Activated naive CD4-positive, alpha-beta T cell treated with anti-CD3 and anti-CD28 coated beads, Interleukin-2, amount 50 U/mL, for 24 hours (primary cell): ENCODE results near the gene AGAP1.

Experiments
- H3K27ac Mint-ChIP-seq: one replicate; pipeline ENCODE4 v1.8.0; 2021; ENCODE audit warnings: mild to moderate bottlenecking, mixed read lengths
- H3K27me3 Mint-ChIP-seq: one replicate; pipeline ENCODE4 v1.8.0; 2021; ENCODE audit warnings: mixed read lengths
- H3K36me3 Mint-ChIP-seq: one replicate; pipeline ENCODE4 v1.8.0; 2021; ENCODE audit warnings: mixed read lengths
- H3K4me1 Mint-ChIP-seq: one replicate; pipeline ENCODE4 v1.8.0; 2021; ENCODE audit warnings: mixed read lengths
- H3K4me3 Mint-ChIP-seq: one replicate; pipeline ENCODE4 v1.8.0; 2021; ENCODE audit warnings: mild to moderate bottlenecking, mixed read lengths
- H3K9me3 Mint-ChIP-seq: one replicate; pipeline ENCODE4 v1.8.0; 2021; ENCODE audit warnings: mixed read lengths

Gene AGAP1

GRCh38 chr2:235979753-235980435 lies 486.1 kb downstream of the AGAP1 start:
- no peaks in the 10 kb centered on the region for H3K4me1 Mint-ChIP-seq
- no peaks in the 10 kb centered on the region for H3K36me3 Mint-ChIP-seq
- no peak overlapping the region for H3K4me3 Mint-ChIP-seq
- peaks cover 4% of the 10 kb centered on the region for H3K27me3 Mint-ChIP-seq
- peaks cover 3% of the 10 kb centered on the region for H3K9me3 Mint-ChIP-seq
- H3K27ac Mint-ChIP-seq: no peak overlapping the region

DNA sequence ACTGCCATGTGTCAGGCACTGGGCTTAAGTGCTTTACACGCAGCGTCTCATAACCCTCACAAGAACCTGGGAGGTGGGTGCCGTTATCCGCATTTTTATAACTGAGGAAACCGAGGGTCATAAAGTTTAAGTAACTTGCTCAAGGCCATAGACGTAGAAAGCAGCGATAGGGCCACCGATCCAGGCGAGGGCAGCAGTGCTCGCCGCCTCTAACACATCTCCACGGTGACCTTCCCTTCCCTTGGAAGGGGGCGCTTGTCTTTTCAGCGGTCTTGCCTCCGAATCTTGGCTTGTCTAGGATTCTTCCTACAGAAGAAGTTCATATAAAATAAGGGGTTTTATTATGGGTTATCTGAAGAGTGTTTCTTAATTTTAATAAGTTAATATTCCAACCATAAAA lies 487.8 kb downstream of the AGAP1 start:
- Mint-ChIP-seq H3K4me3 (no peak overlapping the region), H3K4me1 (no peaks in the 10 kb centered on the region), H3K27me3 (peaks cover 4% of the 10 kb centered on the region), H3K27ac (no peak overlapping the region), H3K36me3 (no peaks in the 10 kb centered on the region), H3K9me3 (peaks cover 3% of the 10 kb centered on the region)

GRCh38 chr2:235983016-235983415 lies 489.2 kb downstream of the AGAP1 start:
- peaks cover 3% of the 10 kb centered on the region for H3K9me3 Mint-ChIP-seq
- H3K27me3 Mint-ChIP-seq: peaks cover 7% of the 10 kb centered on the region
- no peak overlapping the region for H3K27ac Mint-ChIP-seq
- H3K36me3 Mint-ChIP-seq: no peaks in the 10 kb centered on the region
- no peak overlapping the region for H3K4me3 Mint-ChIP-seq
- no peaks in the 10 kb centered on the region for H3K4me1 Mint-ChIP-seq

DNA sequence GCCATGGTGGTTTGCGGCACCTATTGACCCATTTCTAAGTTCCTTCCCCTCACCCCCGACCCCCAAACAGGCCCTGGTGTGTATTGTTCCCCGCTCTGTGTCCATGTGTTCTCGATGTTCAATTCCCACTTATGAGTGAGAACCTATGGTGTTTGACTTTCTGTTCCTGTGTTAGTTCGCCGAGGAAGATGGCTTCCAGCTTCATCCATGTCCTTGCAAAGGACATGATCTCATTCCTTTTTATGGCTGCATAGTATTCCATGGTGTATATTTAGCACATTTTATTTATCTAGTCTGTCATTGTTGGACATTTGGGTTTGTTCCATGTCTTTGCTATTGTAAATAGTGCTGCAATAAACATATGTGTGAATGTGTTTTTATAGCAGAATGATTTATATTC lies 490.7 kb downstream of the AGAP1 start:
- H3K27me3 Mint-ChIP-seq: peaks cover 11% of the 10 kb centered on the region
- peaks cover 3% of the 10 kb centered on the region for H3K9me3 Mint-ChIP-seq
- no peak overlapping the region for H3K27ac Mint-ChIP-seq
- H3K36me3 Mint-ChIP-seq: no peaks in the 10 kb centered on the region
- H3K4me1 Mint-ChIP-seq: no peaks in the 10 kb centered on the region
- H3K4me3 Mint-ChIP-seq: no peak overlapping the region

GRCh38 chr2:235986361-235986760 lies 492.5 kb downstream of the AGAP1 start:
- no peaks in the 10 kb centered on the region for H3K36me3 Mint-ChIP-seq
- H3K27me3 Mint-ChIP-seq: peaks cover 12% of the 10 kb centered on the region
- no peaks in the 10 kb centered on the region for H3K4me1 Mint-ChIP-seq
- no peak overlapping the region for H3K4me3 Mint-ChIP-seq
- H3K27ac Mint-ChIP-seq: no peak overlapping the region
- H3K9me3 Mint-ChIP-seq: no peaks in the 10 kb centered on the region

DNA sequence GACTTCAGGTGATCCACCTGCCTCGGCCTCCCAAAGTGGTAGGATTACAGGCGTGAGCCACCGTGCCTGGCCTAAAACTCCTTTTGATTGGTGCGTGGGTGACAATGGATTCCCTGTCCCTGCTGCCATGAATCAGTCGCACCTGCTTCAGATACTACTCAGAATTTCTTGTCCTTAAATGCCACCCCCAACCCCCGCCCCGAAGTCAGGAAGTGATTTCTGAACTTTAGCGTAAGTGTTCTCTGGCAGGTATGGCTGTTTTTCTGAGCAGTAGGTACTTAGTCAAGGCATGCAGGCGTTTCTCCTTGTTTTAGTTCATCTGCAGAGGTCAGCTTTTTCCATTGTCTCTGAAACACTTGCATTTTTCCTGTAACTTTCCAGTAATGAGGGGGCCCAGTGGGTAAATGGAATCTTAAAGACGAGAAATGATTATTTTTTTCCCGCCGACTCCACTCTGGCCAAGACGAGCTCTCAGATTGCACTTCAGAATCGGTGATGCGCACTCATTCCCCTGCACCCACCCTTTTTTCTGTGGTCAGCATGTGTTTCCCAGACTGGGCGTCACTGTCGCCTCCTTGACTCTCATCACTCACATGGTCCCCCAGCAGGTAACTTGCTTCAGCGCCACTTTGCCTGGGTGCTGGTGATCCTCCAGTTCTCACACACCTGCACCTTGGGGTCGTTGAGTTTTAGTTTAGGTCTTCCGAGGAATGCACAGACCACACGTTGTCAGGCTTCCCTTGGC lies 494.6 kb downstream of the AGAP1 start:
- no peaks in the 10 kb centered on the region for H3K9me3 Mint-ChIP-seq
- no peak overlapping the region for H3K27ac Mint-ChIP-seq
- H3K4me3 Mint-ChIP-seq: no peak overlapping the region
- no peaks in the 10 kb centered on the region for H3K36me3 Mint-ChIP-seq
- no peaks in the 10 kb centered on the region for H3K4me1 Mint-ChIP-seq
- H3K27me3 Mint-ChIP-seq: peaks cover 12% of the 10 kb centered on the region

GRCh38 chr2:235989591-235989990 lies 495.7 kb downstream of the AGAP1 start:
- no peak overlapping the region for H3K4me3 Mint-ChIP-seq
- no peaks in the 10 kb centered on the region for H3K36me3 Mint-ChIP-seq
- no peaks in the 10 kb centered on the region for H3K9me3 Mint-ChIP-seq
- H3K27ac Mint-ChIP-seq: no peak overlapping the region
- H3K4me1 Mint-ChIP-seq: no peaks in the 10 kb centered on the region
- H3K27me3 Mint-ChIP-seq: peaks cover 11% of the 10 kb centered on the region

GRCh38 chr2:235990344-235990743 lies 496.5 kb downstream of the AGAP1 start:
- Mint-ChIP-seq H3K27me3 (peaks cover 10% of the 10 kb centered on the region), H3K36me3 (no peaks in the 10 kb centered on the region), H3K27ac (no peak overlapping the region), H3K4me1 (no peaks in the 10 kb centered on the region), H3K4me3 (no peak overlapping the region), H3K9me3 (no peaks in the 10 kb centered on the region)

- H3K36me3 Mint-ChIP-seq: no peaks in the 10 kb centered on the region
- no peaks in the 10 kb centered on the region for H3K9me3 Mint-ChIP-seq
- H3K27me3 Mint-ChIP-seq: peaks cover 8% of the 10 kb centered on the region
- H3K27ac Mint-ChIP-seq: no peak overlapping the region
- H3K4me3 Mint-ChIP-seq: no peak overlapping the region
- H3K4me1 Mint-ChIP-seq: no peaks in the 10 kb centered on the region
Measured at GRCh38 chr2:235992024-235992423, 498.2 kb downstream of the AGAP1 start.

- no peaks in the 10 kb centered on the region for H3K9me3 Mint-ChIP-seq
- no peaks in the 10 kb centered on the region for H3K36me3 Mint-ChIP-seq
- H3K27me3 Mint-ChIP-seq: no peaks in the 10 kb centered on the region
- H3K27ac Mint-ChIP-seq: no peak overlapping the region
- no peak overlapping the region for H3K4me3 Mint-ChIP-seq
- no peaks in the 10 kb centered on the region for H3K4me1 Mint-ChIP-seq
Measured at GRCh38 chr2:235996419-235996818, 502.6 kb downstream of the AGAP1 start.

GRCh38 chr2:235999011-235999410 lies 505.2 kb downstream of the AGAP1 start:
- H3K4me1 Mint-ChIP-seq: no peaks in the 10 kb centered on the region
- no peaks in the 10 kb centered on the region for H3K36me3 Mint-ChIP-seq
- H3K27ac Mint-ChIP-seq: no peak overlapping the region
- H3K4me3 Mint-ChIP-seq: no peak overlapping the region
- no peaks in the 10 kb centered on the region for H3K9me3 Mint-ChIP-seq
- H3K27me3 Mint-ChIP-seq: peaks cover under 1% of the 10 kb centered on the region

GRCh38 chr2:236001166-236001828 lies 507.5 kb downstream of the AGAP1 start:
- Mint-ChIP-seq H3K27ac (peak overlapping the region; percentile 47), H3K27me3 (peaks cover 4% of the 10 kb centered on the region), H3K9me3 (no peaks in the 10 kb centered on the region), H3K36me3 (no peaks in the 10 kb centered on the region), H3K4me1 (no peaks in the 10 kb centered on the region), H3K4me3 (no peak overlapping the region)

GRCh38 chr2:236001854-236002253 lies 508.0 kb downstream of the AGAP1 start:
- Mint-ChIP-seq H3K4me3 (no peak overlapping the region), H3K4me1 (no peaks in the 10 kb centered on the region), H3K27ac (no peak overlapping the region), H3K27me3 (peaks cover 4% of the 10 kb centered on the region), H3K36me3 (no peaks in the 10 kb centered on the region), H3K9me3 (no peaks in the 10 kb centered on the region)

DNA sequence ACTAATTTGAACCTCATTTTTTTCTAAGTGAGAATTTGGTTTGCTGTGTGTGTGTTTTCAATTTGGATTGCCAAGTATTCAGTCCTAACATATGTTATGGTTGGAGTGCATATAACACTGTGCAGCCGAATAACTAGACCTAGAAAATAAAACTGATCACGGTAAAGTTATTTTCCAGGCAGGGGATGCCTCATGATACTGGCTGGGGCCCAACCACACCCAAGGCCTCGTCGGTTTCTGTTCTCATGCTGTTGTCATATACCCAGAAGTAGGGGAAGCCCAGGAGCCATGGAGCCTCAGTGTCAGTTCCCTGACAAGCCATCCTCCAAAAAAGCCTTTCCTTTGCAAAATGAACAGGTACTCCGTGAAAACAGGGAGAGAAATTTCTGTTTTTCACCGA lies 514.2 kb downstream of the AGAP1 start:
- Mint-ChIP-seq H3K9me3 (no peaks in the 10 kb centered on the region), H3K4me1 (no peaks in the 10 kb centered on the region), H3K27me3 (peaks cover 6% of the 10 kb centered on the region), H3K4me3 (no peak overlapping the region), H3K27ac (no peak overlapping the region), H3K36me3 (no peaks in the 10 kb centered on the region)

DNA sequence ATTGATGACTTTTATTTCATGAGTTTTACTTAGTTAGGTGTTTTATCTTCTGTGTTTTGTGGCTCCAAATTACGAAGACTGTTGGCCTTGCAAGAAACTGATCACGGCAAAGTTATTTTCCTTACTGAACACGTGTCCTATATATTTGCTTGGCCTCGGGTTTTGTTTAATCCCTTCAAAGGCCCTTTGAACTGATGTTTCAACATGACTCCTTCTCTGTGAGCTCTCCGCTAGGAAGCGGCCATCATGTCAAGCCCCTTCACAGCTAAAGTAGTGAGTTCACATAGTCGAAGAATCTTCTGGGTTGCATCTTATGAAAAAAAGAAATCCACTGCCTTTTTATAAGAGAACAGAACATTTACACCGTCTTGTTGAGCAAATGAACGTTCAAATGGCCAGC lies 515.0 kb downstream of the AGAP1 start:
- peaks cover 6% of the 10 kb centered on the region for H3K27me3 Mint-ChIP-seq
- H3K36me3 Mint-ChIP-seq: no peaks in the 10 kb centered on the region
- H3K27ac Mint-ChIP-seq: no peak overlapping the region
- no peak overlapping the region for H3K4me3 Mint-ChIP-seq
- no peaks in the 10 kb centered on the region for H3K9me3 Mint-ChIP-seq
- no peaks in the 10 kb centered on the region for H3K4me1 Mint-ChIP-seq
